Hepatocyte (in vitro differentiated cells): ENCODE results near the gene HINT3. TPM values are rescaled to one million over a fixed set of nuclear protein-coding genes. Genes with fewer than 3 reads are reported as not detected.

Experiments
- DNase-seq: peaks from one replicate; pipeline ENCODE4 v3.0.0-alpha.2; 2016; ENCODE audit warnings: low spot score
- H2AFZ ChIP-seq: fragments of 200-600 bp; sonication (generic); 2 replicates; pipeline ENCODE4 v1.6.0; 2016; ENCODE audit warnings: antibody characterized with exemption, mild to moderate bottlenecking
- H3K27ac ChIP-seq: fragments of 200-600 bp; sonication (generic); 2 replicates; pipeline ENCODE4 v1.5.1; 2016; ENCODE audit warnings: mild to moderate bottlenecking
- H3K27me3 ChIP-seq: fragments of 200-600 bp; sonication (generic); 2 replicates; pipeline ENCODE4 v1.6.1; 2016
- H3K36me3 ChIP-seq: fragments of 200-600 bp; sonication (generic); replicated peaks from 2 replicates; pipeline ENCODE4 v1.5.1; 2016; ENCODE audit warnings: low read depth; ENCODE audit not compliant: insufficient read depth
- H3K4me1 ChIP-seq: fragments of 200-600 bp; sonication (generic); 2 replicates; pipeline ENCODE4 v1.5.1; 2016; ENCODE audit warnings: mild to moderate bottlenecking, moderate library complexity; ENCODE audit not compliant: insufficient read depth
- H3K4me2 ChIP-seq: fragments of 200-600 bp; sonication (generic); 2 replicates; pipeline ENCODE4 v1.6.0; 2016
- H3K4me3 ChIP-seq: fragments of 200-600 bp; sonication (generic); 2 replicates; pipeline ENCODE4 v1.5.1; 2016; ENCODE audit warnings: mild to moderate bottlenecking
- H3K79me2 ChIP-seq: fragments of 200-600 bp; sonication (generic); 2 replicates; pipeline ENCODE4 v1.6.0; 2017; ENCODE audit warnings: mild to moderate bottlenecking
- H3K9me2 ChIP-seq: fragments of 200-600 bp; sonication (generic); replicated peaks from 2 replicates; pipeline ENCODE4 v1.6.0; 2017; ENCODE audit warnings: mild to moderate bottlenecking; ENCODE audit not compliant: insufficient read depth
- H3K9me3 ChIP-seq: fragments of 200-600 bp; sonication (generic); 2 replicates; pipeline ENCODE4 v1.5.1; 2016; ENCODE audit warnings: low read depth, mild to moderate bottlenecking
- H4K20me1 ChIP-seq: fragments of 200-600 bp; sonication (generic); 2 replicates; pipeline ENCODE4 v1.6.0; 2016; ENCODE audit warnings: mild to moderate bottlenecking; ENCODE audit not compliant: insufficient read depth, poor library complexity, severe bottlenecking
- EZH2 ChIP-seq: fragments of 200-600 bp; sonication (generic); IDR thresholded peaks from 2 replicates; pipeline ENCODE4 v1.6.1; 2016; ENCODE audit warnings: antibody characterized with exemption, mild to moderate bottlenecking, borderline replicate concordance
- EZH2phosphoT487 ChIP-seq: fragments of 200-600 bp; sonication (generic); IDR thresholded peaks from one replicate; pipeline ENCODE4 v1.6.1; 2018; ENCODE audit warnings: antibody characterized with exemption, mild to moderate bottlenecking, low read depth, moderate library complexity; ENCODE audit not compliant: unreplicated experiment, severe bottlenecking
- WGBS: methylation state at CpG from one replicate; pipeline ENCODE4 v1.1.6; 2016; ENCODE audit warnings: low lambda C conversion rate; ENCODE audit errors: missing lambda C conversion rate; 5-methylcytosine and 5-hydroxymethylcytosine counted together
- polyA plus RNA-seq: library from polyadenylated mRNA; unstranded; fragments of >200 nt; fragmentation: Nextera tagmentation; extraction: Ambion mirVana; gene quantifications from 2 replicates; pipeline ENCODE4 v1.2.1, GENCODE V29; 2016
- total RNA-seq: library from RNA; depleted of rRNA; stranded (reverse); fragments of >200 nt; gene quantifications from 2 replicates; pipeline ENCODE4 v1.2.3, GENCODE V29; 2014
- TF ChIP-seq, protein P1 (sequence below): fragments of 200-600 bp; sonication (generic); IDR thresholded peaks from 2 replicates; pipeline ENCODE4 v1.5.1; 2016; ENCODE audit warnings: antibody characterized with exemption, mild to moderate bottlenecking; ENCODE audit not compliant: poor library complexity

Gene HINT3
- total and polyA plus RNA-seq, 2 experiments from 2014 or later, result 15.4 to 32.9 TPM

DNA sequence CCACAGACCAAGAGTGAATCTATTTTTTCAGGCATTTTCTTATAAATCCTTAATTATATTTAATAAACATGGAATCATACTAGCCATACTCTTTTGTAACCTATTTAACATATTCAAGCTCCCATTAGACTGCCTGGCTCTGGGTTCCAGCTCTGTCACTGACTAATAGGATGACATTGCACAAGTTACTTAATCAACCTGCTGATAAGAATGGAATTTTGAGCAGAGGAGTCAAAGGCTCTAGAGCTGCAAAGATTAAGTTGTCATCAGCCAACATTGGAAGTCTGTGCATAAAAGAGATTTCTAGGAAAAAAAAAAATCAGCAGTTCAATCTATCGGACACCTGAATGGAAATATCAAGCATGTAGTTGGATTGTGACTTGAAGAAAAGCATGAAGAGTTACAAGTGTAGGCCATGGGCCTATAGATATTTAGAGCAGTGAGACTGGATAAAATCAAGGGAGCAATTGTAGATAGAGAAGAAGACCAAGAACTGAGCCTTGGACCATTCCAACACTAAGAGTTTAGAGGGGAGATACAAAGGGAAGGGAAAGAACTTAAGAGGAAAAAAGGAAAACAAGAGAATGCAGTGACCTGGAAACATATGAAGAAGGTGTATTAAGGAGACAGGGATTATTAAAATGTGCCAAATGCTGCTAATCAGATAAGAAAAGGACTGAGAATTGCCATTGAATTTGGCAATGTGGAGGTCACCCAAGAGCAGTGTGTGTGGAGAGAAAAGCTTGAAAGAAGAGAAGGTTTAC is 11.0 kb upstream of the HINT3 start:
- TF ChIP-seq EZH2phosphoT487 (no peak), EZH2 (no peak)
- TF ChIP-seq, protein P1, sequence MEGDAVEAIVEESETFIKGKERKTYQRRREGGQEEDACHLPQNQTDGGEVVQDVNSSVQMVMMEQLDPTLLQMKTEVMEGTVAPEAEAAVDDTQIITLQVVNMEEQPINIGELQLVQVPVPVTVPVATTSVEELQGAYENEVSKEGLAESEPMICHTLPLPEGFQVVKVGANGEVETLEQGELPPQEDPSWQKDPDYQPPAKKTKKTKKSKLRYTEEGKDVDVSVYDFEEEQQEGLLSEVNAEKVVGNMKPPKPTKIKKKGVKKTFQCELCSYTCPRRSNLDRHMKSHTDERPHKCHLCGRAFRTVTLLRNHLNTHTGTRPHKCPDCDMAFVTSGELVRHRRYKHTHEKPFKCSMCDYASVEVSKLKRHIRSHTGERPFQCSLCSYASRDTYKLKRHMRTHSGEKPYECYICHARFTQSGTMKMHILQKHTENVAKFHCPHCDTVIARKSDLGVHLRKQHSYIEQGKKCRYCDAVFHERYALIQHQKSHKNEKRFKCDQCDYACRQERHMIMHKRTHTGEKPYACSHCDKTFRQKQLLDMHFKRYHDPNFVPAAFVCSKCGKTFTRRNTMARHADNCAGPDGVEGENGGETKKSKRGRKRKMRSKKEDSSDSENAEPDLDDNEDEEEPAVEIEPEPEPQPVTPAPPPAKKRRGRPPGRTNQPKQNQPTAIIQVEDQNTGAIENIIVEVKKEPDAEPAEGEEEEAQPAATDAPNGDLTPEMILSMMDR, result no peak
- H2AFZ ChIP-seq, result no peak overlapping the region
- H3K27me3 ChIP-seq, result no peaks in the 10 kb centered on the region
- peak overlapping the region; percentile 49 for H3K4me2 ChIP-seq
- H3K36me3 ChIP-seq, result no peaks in the 10 kb centered on the region
- no peaks in the 10 kb centered on the region for H4K20me1 ChIP-seq
- H3K27ac ChIP-seq, result peak overlapping the region; percentile 93
- peak; percentile 52 for DNase-seq
- H3K4me3 ChIP-seq, result no peak overlapping the region
- H3K9me2 ChIP-seq, result no peaks in the 10 kb centered on the region
- 67% methylated on average over 1 of the region's 1 CpG for WGBS
- no peaks in the 10 kb centered on the region for H3K79me2 ChIP-seq
- H3K4me1 ChIP-seq, result peaks cover 47% of the 10 kb centered on the region
- no peaks in the 10 kb centered on the region for H3K9me3 ChIP-seq

DNA sequence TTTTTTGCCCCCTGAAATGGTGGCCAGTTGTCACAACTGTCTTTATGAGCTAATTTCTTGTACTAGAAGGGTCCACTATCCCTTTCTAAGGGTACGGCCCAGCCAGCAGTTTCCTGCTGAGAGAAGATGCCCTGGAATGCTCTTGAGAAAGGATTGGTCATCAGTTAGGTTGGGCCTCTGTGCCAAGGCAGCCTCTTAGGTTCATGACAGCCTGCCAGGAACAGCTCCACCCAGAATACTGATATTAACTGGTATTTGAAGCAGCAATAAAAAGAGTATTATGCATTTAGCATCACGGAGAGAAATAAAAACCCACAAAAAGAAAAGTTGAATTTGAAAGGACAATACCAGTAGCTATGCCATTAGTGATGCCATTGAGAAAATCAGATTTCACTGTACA is 9.0 kb upstream of the HINT3 start:
- Histone ChIP-seq H3K27ac (peak overlapping the region; percentile 91), H4K20me1 (no peaks in the 10 kb centered on the region), H3K27me3 (no peaks in the 10 kb centered on the region), H3K4me2 (no peak overlapping the region), H3K79me2 (no peaks in the 10 kb centered on the region), H3K36me3 (no peaks in the 10 kb centered on the region), H3K9me2 (no peaks in the 10 kb centered on the region), H2AFZ (no peak overlapping the region), H3K4me1 (peaks cover 37% of the 10 kb centered on the region), H3K4me3 (no peak overlapping the region), H3K9me3 (no peaks in the 10 kb centered on the region)
- TF ChIP-seq, protein P1, result no peak
- TF ChIP-seq EZH2 (no peak), EZH2phosphoT487 (no peak)
- DNase-seq, result no peak
- 81% methylated on average over 2 of the region's 2 CpGs for WGBS

DNA sequence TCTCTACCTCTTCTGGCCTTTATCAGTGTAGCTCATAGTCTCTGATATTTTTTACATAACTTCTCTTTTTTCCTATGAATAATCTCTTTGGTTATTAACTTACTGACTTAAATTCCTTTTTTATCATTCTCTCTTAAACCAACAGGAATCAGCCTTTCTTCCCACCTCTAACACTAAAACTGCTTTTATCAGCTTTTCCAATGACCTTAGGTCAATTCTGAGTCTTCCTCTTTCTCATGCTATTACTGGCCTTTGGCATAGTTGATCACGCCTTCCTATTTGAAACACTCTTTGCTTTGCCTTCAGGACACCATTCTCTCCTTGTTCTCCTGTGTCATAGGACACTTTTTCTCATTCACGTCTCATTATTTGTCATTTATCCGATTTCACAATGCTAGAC is 8.1 kb upstream of the HINT3 start:
- no peak overlapping the region for H2AFZ ChIP-seq
- DNase-seq, result no peak
- no peaks in the 10 kb centered on the region for H3K36me3 ChIP-seq
- no peaks in the 10 kb centered on the region for H3K9me3 ChIP-seq
- no peaks in the 10 kb centered on the region for H4K20me1 ChIP-seq
- peak overlapping the region; percentile 91 for H3K27ac ChIP-seq
- TF ChIP-seq EZH2 (no peak), EZH2phosphoT487 (no peak)
- TF ChIP-seq, protein P1, result no peak
- 90% methylated on average over 3 of the region's 3 CpGs for WGBS
- peaks cover 31% of the 10 kb centered on the region for H3K4me1 ChIP-seq
- H3K9me2 ChIP-seq, result no peaks in the 10 kb centered on the region
- H3K4me2 ChIP-seq, result no peak overlapping the region
- H3K27me3 ChIP-seq, result no peaks in the 10 kb centered on the region
- no peak overlapping the region for H3K4me3 ChIP-seq
- no peaks in the 10 kb centered on the region for H3K79me2 ChIP-seq

DNA sequence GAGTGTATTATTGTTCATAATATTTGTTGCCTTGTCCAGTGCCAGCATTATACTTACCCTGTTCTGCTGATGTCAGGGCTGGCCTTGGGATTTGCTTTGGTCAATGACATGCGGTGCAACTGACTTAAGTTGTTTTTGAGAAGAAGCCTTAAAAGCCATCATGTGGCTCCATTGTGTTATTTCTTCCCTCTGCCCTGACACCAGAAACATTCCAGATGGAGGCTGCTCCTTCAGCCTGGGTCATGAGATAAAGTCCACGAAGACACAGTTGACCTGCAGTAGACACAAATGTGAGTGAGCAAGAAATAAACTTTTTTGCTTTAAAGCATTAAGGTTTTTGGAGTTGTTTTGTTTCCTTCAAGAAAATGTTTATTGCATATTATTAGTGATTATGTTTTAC is 7.5 kb upstream of the HINT3 start:
- DNase-seq, result no peak
- H3K27ac ChIP-seq, result peak overlapping the region; percentile 91
- no peaks in the 10 kb centered on the region for H3K27me3 ChIP-seq
- 73% methylated on average over 2 of the region's 2 CpGs for WGBS
- TF ChIP-seq, protein P1, result no peak
- TF ChIP-seq EZH2phosphoT487 (no peak), EZH2 (no peak)
- H3K79me2 ChIP-seq, result no peaks in the 10 kb centered on the region
- no peaks in the 10 kb centered on the region for H4K20me1 ChIP-seq
- no peaks in the 10 kb centered on the region for H3K9me2 ChIP-seq
- H3K4me3 ChIP-seq, result no peak overlapping the region
- no peak overlapping the region for H2AFZ ChIP-seq
- H3K4me2 ChIP-seq, result no peak overlapping the region
- no peaks in the 10 kb centered on the region for H3K36me3 ChIP-seq
- H3K4me1 ChIP-seq, result peaks cover 25% of the 10 kb centered on the region
- H3K9me3 ChIP-seq, result no peaks in the 10 kb centered on the region
